HCT116 (cell line): ENCODE measurements around the gene DUSP28. TPM values are rescaled to one million over a fixed set of nuclear protein-coding genes. Genes with fewer than 3 reads are reported as not detected.

Source experiments
- ATAC-seq: fragments of 200-7000 bp; cut with Tn5 transposase; 2 replicates; pipeline ENCODE4 v1.9.1; 2020; ENCODE audit warnings: mild to moderate bottlenecking, moderate library complexity
- BruUV-seq: library from RNA; stranded (reverse); fragments of 400-500 nt; replicated peaks from 2 replicates; lab custom pipeline; 2021; lab: Mats Ljungman, UMichigan
- CTCF ChIA-PET: fragments of 300-600 bp; sonication (Branson Sonifier 250); formaldehyde crosslinking; loops from one replicate; lab custom pipeline; 2021; ENCODE audit warnings: antibody characterized with exemption; lab: Charles Lee
- POLR2A ChIA-PET: fragments of 300-600, 350-600 bp; sonication (Branson Sonifier 250); formaldehyde crosslinking; loops from one replicate; lab custom pipeline; 2021; ENCODE audit warnings: antibody characterized with exemption; lab: Charles Lee
- RAD21 ChIA-PET, 2 experiments: fragments of 300-600 bp; sonication (Branson Sonifier 250); formaldehyde crosslinking; loops; one replicate each; lab custom pipeline; 2023; ENCODE audit warnings: low total read pairs in 2 of 2; ENCODE audit not compliant: uncharacterized antibody in 2 of 2, unreplicated experiment in 2 of 2, low non-redundant PET in 1 of 2; lab: Charles Lee
- DNase-seq: peaks from one replicate; pipeline ENCODE4 v3.0.0-alpha.2; 2010; ENCODE audit warnings: low read depth, low spot score
- H2AFZ ChIP-seq: fragments of 200-600 bp; shearing (Covaris generic), sonication (generic); 2 replicates; pipeline ENCODE4 v1.6.1; 2017; ENCODE audit warnings: low read depth, mixed run types, mixed read lengths, antibody characterized with exemption, low read length; ENCODE audit not compliant: poor library complexity, severe bottlenecking
- H3K27ac ChIP-seq: 2 replicates; pipeline ENCODE4 v1.5.1; 2012; ENCODE audit warnings: low read depth, low read length
- H3K27me3 ChIP-seq: fragments of 200-600 bp; sonication (generic); 2 replicates; pipeline ENCODE4 v1.6.1; 2016; ENCODE audit warnings: mixed run types, low read length, mixed read lengths; ENCODE audit not compliant: insufficient read depth
- H3K36me3 ChIP-seq, 2 experiments: fragments of 200-500 bp in 1 of 2; fragments of 200-600 bp in 1 of 2; sonication (Bioruptor generic) in 1 of 2; sonication (generic) in 1 of 2; 2 replicates each; pipeline versions ENCODE4 v1.5.1 to v1.6.1; 2014 to 2016; ENCODE audit warnings: low read length in 2 of 2, inconsistent platforms in 1 of 2, mixed read lengths in 1 of 2, mixed run types in 1 of 2; ENCODE audit not compliant: insufficient read depth in 2 of 2, control insufficient read depth in 1 of 2
- H3K4me1 ChIP-seq, 2 experiments: fragments of 200-600 bp in 1 of 2; sonication (generic) in 1 of 2; 2 replicates each; pipeline versions ENCODE4 v1.5.1 to v1.6.1; 2012 to 2017; ENCODE audit warnings: low read length in 2 of 2, inconsistent platforms in 1 of 2, mild to moderate bottlenecking in 1 of 2, mixed read lengths in 1 of 2, mixed run types in 1 of 2, moderate library complexity in 1 of 2; ENCODE audit not compliant: insufficient read depth in 2 of 2, control insufficient read depth in 1 of 2
- H3K4me2 ChIP-seq: fragments of 200-600 bp; sonication (generic); 2 replicates; pipeline ENCODE4 v1.6.1; 2017; ENCODE audit warnings: mixed run types, low read length, mixed read lengths
- H3K4me3 ChIP-seq, 2 experiments: fragments of 200-600 bp in 1 of 2; sonication (generic) in 1 of 2; replicated peaks in 1 of 2; 2 replicates each; pipeline ENCODE4 v1.5.1; 2011 to 2016; ENCODE audit warnings: low read length in 2 of 2, control low read depth in 1 of 2, low read depth in 1 of 2, mild to moderate bottlenecking in 1 of 2, mixed read lengths in 1 of 2, mixed run types in 1 of 2
- H3K79me2 ChIP-seq: fragments of 200-600 bp; sonication (generic); 2 replicates; pipeline ENCODE4 v1.6.1; 2017; ENCODE audit warnings: mild to moderate bottlenecking, mixed run types, low read length, moderate library complexity, mixed read lengths; ENCODE audit not compliant: insufficient read depth
- H3K9ac ChIP-seq: fragments of 200-600 bp; sonication (generic); 2 replicates; pipeline ENCODE4 v1.6.1; 2016; ENCODE audit warnings: low read length, mixed read lengths
- H3K9me2 ChIP-seq: fragments of 200-600 bp; sonication (generic), shearing (Covaris generic); 2 replicates; pipeline ENCODE4 v1.6.1; 2017; ENCODE audit warnings: mixed run types, mild to moderate bottlenecking, moderate library complexity; ENCODE audit not compliant: insufficient read depth
- H3K9me3 ChIP-seq, 2 experiments: fragments of 200-500 bp in 1 of 2; fragments of 200-600 bp in 1 of 2; sonication (Bioruptor generic) in 1 of 2; sonication (generic) in 1 of 2; 2 replicates each; pipeline ENCODE4 v1.6.1; 2014 to 2017; ENCODE audit warnings: low read length in 2 of 2, mixed read lengths in 2 of 2, inconsistent platforms in 1 of 2, low read depth in 1 of 2, mild to moderate bottlenecking in 1 of 2, mixed run types in 1 of 2, moderate library complexity in 1 of 2; ENCODE audit not compliant: control insufficient read depth in 1 of 2, insufficient read depth in 1 of 2
- H4K20me1 ChIP-seq: fragments of 200-600 bp; sonication (generic), shearing (Covaris generic); 2 replicates; pipeline ENCODE4 v1.6.1; 2017; ENCODE audit warnings: mixed run types, mild to moderate bottlenecking, moderate library complexity; ENCODE audit not compliant: insufficient read depth
- ATF3 ChIP-seq: IDR thresholded peaks from 2 replicates; pipeline ENCODE4 v1.6.1; 2012
- CBX3 ChIP-seq: IDR thresholded peaks from 2 replicates; pipeline ENCODE4 v1.6.1; 2012; ENCODE audit warnings: low read depth
- CTCF ChIP-seq, 3 experiments: fragments of 200-600 bp in 1 of 3; sonication (generic) in 1 of 3; IDR thresholded peaks in 2 of 3; conservative IDR thresholded peaks in 1 of 3; 2 replicates each; pipeline ENCODE4 v1.5.1; 2012 to 2017; ENCODE audit warnings: low read depth in 2 of 3, low read length in 2 of 3, antibody characterized with exemption in 1 of 3, borderline replicate concordance in 1 of 3, control low read depth in 1 of 3, mild to moderate bottlenecking in 1 of 3, mixed read lengths in 1 of 3, mixed run types in 1 of 3, moderate library complexity in 1 of 3; ENCODE audit not compliant: insufficient read depth in 1 of 3
- EGR1 ChIP-seq: IDR thresholded peaks from 2 replicates; pipeline ENCODE4 v1.6.1; 2012; ENCODE audit warnings: low read depth
- EZH2phosphoT487 ChIP-seq: fragments of 200-600 bp; IDR thresholded peaks from 2 replicates; pipeline ENCODE4 v1.6.1; 2018; ENCODE audit warnings: antibody characterized with exemption, borderline replicate concordance
- FOSL1 ChIP-seq: IDR thresholded peaks from 2 replicates; pipeline ENCODE4 v1.6.1; 2012; ENCODE audit warnings: low read depth
- JUND ChIP-seq: IDR thresholded peaks from 2 replicates; pipeline ENCODE4 v1.6.1; 2012
- MAX ChIP-seq: IDR thresholded peaks from 2 replicates; pipeline ENCODE4 v1.6.1; 2012
- POLR2A ChIP-seq: IDR thresholded peaks from 2 replicates; pipeline ENCODE4 v1.7.0; 2011; ENCODE audit warnings: borderline replicate concordance; ENCODE audit not compliant: insufficient read depth, insufficient read length; ENCODE audit errors: extremely low read depth
- ZBTB33 ChIP-seq: IDR thresholded peaks from 2 replicates; pipeline ENCODE4 v1.6.1; 2011; ENCODE audit warnings: mild to moderate bottlenecking, low read length, moderate library complexity; ENCODE audit not compliant: insufficient replicate concordance; ENCODE audit errors: extremely low read depth
- ZNF274 ChIP-seq: fragments of 200-500 bp; sonication (Bioruptor generic); IDR thresholded peaks from 2 replicates; pipeline ENCODE4 v1.6.1; 2014; ENCODE audit warnings: mild to moderate bottlenecking, low read depth, low read length, inconsistent platforms
- intact Hi-C: fragments of 100-400 bp; cut with micrococcal nuclease; formaldehyde crosslinking; loops from 2 replicates; pipeline ENCODE4 v1.10.0; 2022
- total RNA-seq: library from RNA; stranded (reverse); gene quantifications from one replicate; pipeline ENCODE4 v1.2.1, GENCODE V29; 2021; ENCODE audit not compliant: unreplicated experiment

The DUSP28 gene
- total RNA-seq, 1 experiment from 2014 or later = 5.6 TPM

- Histone ChIP-seq H3K79me2 (no peaks in the 10 kb centered on the region), H3K4me1 (peaks cover 0 to 5% of the 10 kb centered on the region in 2 experiments; a peak in 2 of 4 replicates), H2AFZ (no peak overlapping the region), H3K4me2 (no peak overlapping the region), H3K4me3 (no peak overlapping the region), H3K27me3 (no peaks in the 10 kb centered on the region), H3K9me2 (no peaks in the 10 kb centered on the region), H3K9me3 (no peaks in the 10 kb centered on the region), H4K20me1 (no peaks in the 10 kb centered on the region), H3K36me3 (no peaks in the 10 kb centered on the region; a peak in 1 of 4 replicates), H3K27ac (no peak overlapping the region), H3K9ac (no peak overlapping the region)
- ATAC-seq (no peak), DNase-seq (no peak)
- POLR2A ChIA-PET = no interaction called here
- CTCF ChIA-PET = no interaction called here
- BruUV-seq = no TSS peak
- no peak for TF ChIP-seq JUND
- no peak for TF ChIP-seq ATF3
- no peak for TF ChIP-seq ZNF274
- no peak for TF ChIP-seq CBX3
- no peak for TF ChIP-seq CTCF (IDR thresholded peaks at IDR 0.05 in 2 of 3, conservative IDR thresholded peaks at IDR 0.05 in 1 of 3; ENCODE audit: borderline replicate concordance in 1 of 3, insufficient read depth in 1 of 3, low read depth in 2 of 3, low read length in 2 of 3)
- no peak for TF ChIP-seq EGR1
- no peak for TF ChIP-seq ZBTB33
- no peak for TF ChIP-seq EZH2phosphoT487
- TF ChIP-seq POLR2A = no peak
- no peak for TF ChIP-seq FOSL1
- TF ChIP-seq MAX = no peak
- RAD21 ChIA-PET = no interaction called here
- intact Hi-C loops = no loop called here
Measured at GRCh38 chr2:240599141-240599583, 39.0 kb downstream of the DUSP28 start.
